ENCODE measurements around the gene PACRG.

- no peak for TF ChIP-seq CTCF (IDR thresholded peaks at IDR 0.05; ENCODE audit: extremely low read depth in 1 of 2, insufficient read depth in 1 of 2, low read depth in 1 of 2, low read length in 2 of 2)
- no peak for TF ChIP-seq EZH2 (IDR thresholded peaks at IDR 0.05; ENCODE audit: borderline replicate concordance, low read depth, low read length, severe bottlenecking)
- TF ChIP-seq POLR2A (IDR thresholded peaks at IDR 0.05; ENCODE audit: low read depth, low read length): no peak
- no peak for TF ChIP-seq POLR2AphosphoS5 (IDR thresholded peaks at IDR 0.05; ENCODE audit: insufficient read depth, low read depth, low read length)
- no peak for TF ChIP-seq MYC (IDR thresholded peaks at IDR 0.05; ENCODE audit: low read depth, low read length)
These were observed 224.6 kb downstream of the PACRG start for GRCh38 chr6:162952423-162952822.
